ENCODE data around the gene EXOC3L1.

GRCh38 chr16:67193536-67193935 is 3.6 kb upstream of the EXOC3L1 start:
- no peak for TF ChIP-seq CTCF (conservative IDR thresholded peaks at IDR 0.05 in 1 of 2, IDR thresholded peaks at IDR 0.05 in 1 of 2; ENCODE audit: low read depth in 1 of 2, low read length in 2 of 2)
- TF ChIP-seq EZH2 (IDR thresholded peaks at IDR 0.05; ENCODE audit: low read length, missing control alignments): no peak

Data from fibroblast of lung (primary cell).